Left ventricle myocardium inferior (tissue), 1 donor: ENCODE measurements around the gene ZSCAN2. TPM values are rescaled to one million over a fixed set of nuclear protein-coding genes. Genes with fewer than 3 reads are reported as not detected.
"Not testable (repeated sequence)": the region's sequence is repeated elsewhere in the genome, so short reads cannot be mapped to it uniquely, and the experiment has no call there.

ENCODE experiments used
- DNase-seq: peaks from one replicate; pipeline ENCODE4 v3.0.0-alpha.2; 2020
- H3K27ac ChIP-seq: fragments of 200-600 bp; replicated peaks from 2 replicates; pipeline ENCODE4 v1.8.0; 2021
- H3K27me3 ChIP-seq: fragments of 200-600 bp; 2 replicates; pipeline ENCODE4 v1.8.0; 2021; ENCODE audit warnings: low read depth
- H3K36me3 ChIP-seq: fragments of 200-600 bp; 2 replicates; pipeline ENCODE4 v1.8.0; 2021
- H3K4me1 ChIP-seq: fragments of 200-600 bp; 2 replicates; pipeline ENCODE4 v1.8.0; 2021
- H3K4me3 ChIP-seq: fragments of 200-600 bp; 2 replicates; pipeline ENCODE4 v1.8.0; 2021; ENCODE audit warnings: mild to moderate bottlenecking, moderate library complexity
- H3K9me3 ChIP-seq: fragments of 200-600 bp; replicated peaks from 2 replicates; pipeline ENCODE4 v1.8.0; 2021
- CTCF ChIP-seq: fragments of 200-600 bp; IDR thresholded peaks from 2 replicates; pipeline ENCODE4 v1.8.0; 2021; ENCODE audit warnings: antibody characterized with exemption, mild to moderate bottlenecking, borderline replicate concordance
- intact Hi-C: fragments of 100-400 bp; cut with micrococcal nuclease; formaldehyde crosslinking; loops from one replicate; pipeline ENCODE4 v1.11.0; 2022
- long read RNA-seq: library from polyadenylated mRNA; unstranded; transcript quantifications from one replicate; pipeline ENCODE4 v2.0.0, GENCODE V29; 2021
- total RNA-seq: library from RNA; stranded (reverse); fragmentation: NEBNext Ultra II Directional; extraction: Animal tissue kit (Norgen Biotek cat#: 25700); gene quantifications from one replicate; pipeline ENCODE4 v1.2.1, GENCODE V29; 2021
- donor health status: DM: no; HTN: yes; CAD: no; lungs with severe emphysema.

Gene ZSCAN2
- total RNA-seq = 7.4 TPM
- long read RNA-seq, partial matches to known transcripts = 0 of 6 reads
- long read RNA-seq, other reads (novel, unspliced or antisense) = 1 of 6 reads

- no peaks in the 10 kb centered on the region for H3K27me3 ChIP-seq
- DNase-seq = peak; percentile 97
- TF ChIP-seq CTCF = no peak
- H3K36me3 ChIP-seq = peaks cover 19% of the 10 kb centered on the region
- intact Hi-C loops = no loop called here
- H3K27ac ChIP-seq = peak within 1 kb of the TSS; percentile 77
- H3K4me3 ChIP-seq = peak within 1 kb of the TSS; percentile 86
- H3K4me1 ChIP-seq = peaks cover 22% of the 10 kb centered on the region
- no peaks in the 10 kb centered on the region for H3K9me3 ChIP-seq
These were observed at the start of gene ZSCAN2 for GRCh38 chr15:84600687-84601554. TSS of gene ZSCAN2 (plus strand) at chr15:84601009. CDS start at chr15:84603928, 2,919 bp downstream.

- H3K36me3 ChIP-seq = peaks cover 23% of the 10 kb centered on the region
- intact Hi-C loops, DNase-seq: not testable (repeated sequence)
These were observed 49.2 kb upstream of the ZSCAN2 start for GRCh38 chr15:84551624-84552023.

GRCh38 chr15:84552896-84553295 lies 47.9 kb upstream of the ZSCAN2 start:
- H3K4me1 ChIP-seq = peaks cover 20% of the 10 kb centered on the region
- no peak overlapping the region for H3K27ac ChIP-seq
- peaks cover 23% of the 10 kb centered on the region for H3K36me3 ChIP-seq
- no peak overlapping the region for H3K4me3 ChIP-seq
- no peaks in the 10 kb centered on the region for H3K27me3 ChIP-seq
- no peak for DNase-seq
- intact Hi-C loops = no loop called here
- no peaks in the 10 kb centered on the region for H3K9me3 ChIP-seq
- no peak for TF ChIP-seq CTCF

More at GRCh38 chr15:84551624-84552023, 49.2 kb upstream of the ZSCAN2 start:
- peaks cover 20% of the 10 kb centered on the region for H3K4me1 ChIP-seq
- not testable (repeated sequence) for H3K4me3 ChIP-seq, H3K27ac ChIP-seq, H3K27me3 ChIP-seq, H3K9me3 ChIP-seq

DNA sequence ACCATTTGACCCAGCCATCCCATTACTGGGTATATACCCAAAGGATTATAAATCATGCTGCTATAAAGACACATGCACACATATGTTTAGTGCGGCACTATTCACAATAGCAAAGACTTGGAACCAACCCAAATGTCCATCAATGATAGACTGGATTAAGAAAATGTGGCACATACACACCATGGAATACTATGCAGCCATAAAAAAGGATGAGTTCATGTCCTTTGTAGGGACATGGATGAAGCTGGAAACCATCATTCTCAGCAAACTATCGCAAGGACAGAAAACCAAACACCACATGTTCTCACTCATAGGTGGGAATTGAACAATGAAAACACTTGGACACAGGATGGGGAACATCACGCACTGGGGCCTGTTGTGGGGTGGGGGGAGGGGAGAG lies 44.1 kb upstream of the ZSCAN2 start:
- intact Hi-C loops, DNase-seq, H3K9me3 ChIP-seq, H3K4me3 ChIP-seq, H3K27me3 ChIP-seq, H3K27ac ChIP-seq: not testable (repeated sequence)
- Histone ChIP-seq H3K36me3 (peaks cover 12% of the 10 kb centered on the region), H3K4me1 (peaks cover 20% of the 10 kb centered on the region)

GRCh38 chr15:84568021-84568420 lies 32.8 kb upstream of the ZSCAN2 start:
- H3K27me3 ChIP-seq, H3K36me3 ChIP-seq, H3K27ac ChIP-seq, DNase-seq, H3K4me3 ChIP-seq, intact Hi-C loops, H3K9me3 ChIP-seq: not testable (repeated sequence)
- H3K4me1 ChIP-seq = peaks cover 20% of the 10 kb centered on the region

GRCh38 chr15:84570164-84570735 lies 30.6 kb upstream of the ZSCAN2 start:
- intact Hi-C loops = no loop called here
- peaks cover 20% of the 10 kb centered on the region for H3K4me1 ChIP-seq
- DNase-seq = peak; percentile 65
- H3K27ac ChIP-seq = peak overlapping the region; percentile 96
- H3K9me3 ChIP-seq = no peaks in the 10 kb centered on the region
- TF ChIP-seq CTCF = no peak
- H3K36me3 ChIP-seq = peaks cover 4% of the 10 kb centered on the region
- peak overlapping the region; percentile 88 for H3K4me3 ChIP-seq
- H3K27me3 ChIP-seq = no peaks in the 10 kb centered on the region

DNA sequence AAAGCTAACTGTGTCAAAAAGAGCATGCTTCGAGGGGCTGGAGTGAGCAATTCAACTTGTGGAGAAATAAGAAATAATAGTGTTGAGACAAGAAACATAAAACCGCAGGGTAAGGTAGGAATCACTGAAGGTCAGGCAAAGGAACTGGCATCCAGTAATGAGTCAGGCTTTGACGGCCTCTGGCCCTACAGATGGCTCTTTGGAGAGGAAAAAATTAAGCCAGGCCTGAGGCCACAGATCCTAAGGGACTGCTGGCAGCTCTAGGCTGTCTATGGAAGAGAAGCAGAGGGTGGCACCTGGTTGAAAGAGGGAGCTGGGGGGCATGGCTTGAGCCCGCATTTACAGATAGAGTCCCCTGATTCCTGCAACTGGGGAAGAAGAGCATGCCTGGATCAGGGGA lies 28.6 kb upstream of the ZSCAN2 start:
- Histone ChIP-seq H3K36me3 (peaks cover 4% of the 10 kb centered on the region), H3K27ac (peak overlapping the region; percentile 96), H3K4me3 (no peak overlapping the region), H3K9me3 (no peaks in the 10 kb centered on the region), H3K4me1 (peaks cover 20% of the 10 kb centered on the region), H3K27me3 (no peaks in the 10 kb centered on the region)
- no peak for TF ChIP-seq CTCF
- DNase-seq = no peak
- intact Hi-C loops = no loop called here
